ENCODE measurements around the gene GYPB. TPM values are rescaled to one million over a fixed set of nuclear protein-coding genes. Genes with fewer than 3 reads are reported as not detected.
"Not testable (repeated sequence)": the region's sequence is repeated elsewhere in the genome, so short reads cannot be mapped to it uniquely, and the experiment has no call there.

Gene GYPB
- not detected for polyA plus RNA-seq (2013, experiment 1 of 2)
- polyA plus RNA-seq (2013, experiment 2 of 2), result not detected

- H3K27me3 ChIP-seq (ENCODE audit: insufficient read depth, low read length, poor library complexity); H2BK5ac ChIP-seq (ENCODE audit: low read length); H4K8ac ChIP-seq (ENCODE audit: low read depth, low read length); H3K79me2 ChIP-seq (ENCODE audit: control insufficient read depth, insufficient read depth, low read length); H3K23ac ChIP-seq (ENCODE audit: low read length); H3K4ac ChIP-seq (ENCODE audit: low read depth, low read length); H4K5ac ChIP-seq (ENCODE audit: low read length); H3K4me2 ChIP-seq (ENCODE audit: low read length); H3K27ac ChIP-seq (ENCODE audit: low read depth, low read length); H3K4me1 ChIP-seq (ENCODE audit: control insufficient read depth, low read depth, low read length); H3K36me3 ChIP-seq (ENCODE audit: control insufficient read depth, insufficient read depth, low read length); H3K18ac ChIP-seq (ENCODE audit: low read length); H3K4me3 ChIP-seq (ENCODE audit: low read length); H2BK120ac ChIP-seq (ENCODE audit: low read depth, low read length); H2BK15ac ChIP-seq (replicated peaks; ENCODE audit: low read depth); H3K79me1 ChIP-seq (ENCODE audit: low read length); H3K56ac ChIP-seq (ENCODE audit: low read length); H3K9ac ChIP-seq (ENCODE audit: low read length); H2AK5ac ChIP-seq (ENCODE audit: low read length): not testable (repeated sequence)
- DNase-seq, result peak; percentile 14
- WGBS (ENCODE audit: extremely low coverage, insufficient coverage, low lambda C conversion rate), result no CpG with 5 or more reads among the region's 3 CpGs
Observed at GRCh38 chr4:144019277-144019676, at the start of gene GYPB. Gene GYPB, minus strand, starts transcription at chr4:144019380. Its CDS starts 93 bp downstream, at chr4:144019287.

GRCh38 chr4:144061556-144061955 lies 42.4 kb upstream of the GYPB start:
- not testable (repeated sequence) for H3K56ac ChIP-seq (ENCODE audit: low read length); H3K36me3 ChIP-seq (ENCODE audit: control insufficient read depth, insufficient read depth, low read length); H3K79me1 ChIP-seq (ENCODE audit: low read length); H2BK15ac ChIP-seq (replicated peaks; ENCODE audit: low read depth); H2AK5ac ChIP-seq (ENCODE audit: low read length); H3K27ac ChIP-seq (ENCODE audit: low read depth, low read length); H2BK5ac ChIP-seq (ENCODE audit: low read length); H2BK120ac ChIP-seq (ENCODE audit: low read depth, low read length); H3K4me3 ChIP-seq (ENCODE audit: low read length); H3K9ac ChIP-seq (ENCODE audit: low read length); H3K27me3 ChIP-seq (ENCODE audit: insufficient read depth, low read length, poor library complexity); H3K18ac ChIP-seq (ENCODE audit: low read length); DNase-seq; H3K4me2 ChIP-seq (ENCODE audit: low read length); H4K5ac ChIP-seq (ENCODE audit: low read length); H3K4me1 ChIP-seq (ENCODE audit: control insufficient read depth, low read depth, low read length); H4K8ac ChIP-seq (ENCODE audit: low read depth, low read length); H3K23ac ChIP-seq (ENCODE audit: low read length); H3K4ac ChIP-seq (ENCODE audit: low read depth, low read length); H3K79me2 ChIP-seq (ENCODE audit: control insufficient read depth, insufficient read depth, low read length)

- H3K79me1 ChIP-seq (ENCODE audit: low read length); DNase-seq; H3K9ac ChIP-seq (ENCODE audit: low read length); H4K5ac ChIP-seq (ENCODE audit: low read length); H2BK5ac ChIP-seq (ENCODE audit: low read length); H2BK15ac ChIP-seq (replicated peaks; ENCODE audit: low read depth); H3K36me3 ChIP-seq (ENCODE audit: control insufficient read depth, insufficient read depth, low read length); H3K27me3 ChIP-seq (ENCODE audit: insufficient read depth, low read length, poor library complexity); H3K23ac ChIP-seq (ENCODE audit: low read length); H3K18ac ChIP-seq (ENCODE audit: low read length); H3K4me3 ChIP-seq (ENCODE audit: low read length); H3K79me2 ChIP-seq (ENCODE audit: control insufficient read depth, insufficient read depth, low read length); H3K4me2 ChIP-seq (ENCODE audit: low read length); H3K4me1 ChIP-seq (ENCODE audit: control insufficient read depth, low read depth, low read length); H2AK5ac ChIP-seq (ENCODE audit: low read length); H3K4ac ChIP-seq (ENCODE audit: low read depth, low read length); H4K8ac ChIP-seq (ENCODE audit: low read depth, low read length); H2BK120ac ChIP-seq (ENCODE audit: low read depth, low read length); H3K56ac ChIP-seq (ENCODE audit: low read length); H3K27ac ChIP-seq (ENCODE audit: low read depth, low read length): not testable (repeated sequence)
- no CpG with 5 or more reads among the region's 3 CpGs for WGBS (ENCODE audit: extremely low coverage, insufficient coverage, low lambda C conversion rate)
Observed at GRCh38 chr4:144060234-144060859, 41.2 kb upstream of the GYPB start.

GRCh38 chr4:144056800-144057199 lies 37.6 kb upstream of the GYPB start:
- peak; percentile 12 for DNase-seq
- Histone ChIP-seq H3K4ac (ENCODE audit: low read depth, low read length) (no peak overlapping the region), H3K56ac (ENCODE audit: low read length) (no peak overlapping the region), H3K27ac (ENCODE audit: low read depth, low read length) (no peak overlapping the region), H3K4me2 (ENCODE audit: low read length) (no peak overlapping the region), H2AK5ac (ENCODE audit: low read length) (no peak overlapping the region), H3K4me1 (ENCODE audit: control insufficient read depth, low read depth, low read length) (no peaks in the 10 kb centered on the region), H3K79me1 (ENCODE audit: low read length) (no peaks in the 10 kb centered on the region), H3K4me3 (ENCODE audit: low read length) (no peak overlapping the region), H4K8ac (ENCODE audit: low read depth, low read length) (no peak overlapping the region), H3K36me3 (ENCODE audit: control insufficient read depth, insufficient read depth, low read length) (no peaks in the 10 kb centered on the region), H3K79me2 (ENCODE audit: control insufficient read depth, insufficient read depth, low read length) (no peaks in the 10 kb centered on the region), H3K9ac (ENCODE audit: low read length) (no peak overlapping the region), H3K23ac (ENCODE audit: low read length) (no peak overlapping the region), H3K18ac (ENCODE audit: low read length) (no peak overlapping the region), H2BK15ac (replicated peaks; ENCODE audit: low read depth) (no peak overlapping the region), H3K27me3 (ENCODE audit: insufficient read depth, low read length, poor library complexity) (no peaks in the 10 kb centered on the region), H2BK5ac (ENCODE audit: low read length) (no peak overlapping the region), H2BK120ac (ENCODE audit: low read depth, low read length) (no peak overlapping the region), H4K5ac (ENCODE audit: low read length) (no peak overlapping the region)
- WGBS (ENCODE audit: extremely low coverage, insufficient coverage, low lambda C conversion rate), result no CpG with 5 or more reads among the region's 4 CpGs

- H3K4ac ChIP-seq (ENCODE audit: low read depth, low read length); H3K79me1 ChIP-seq (ENCODE audit: low read length); H3K9ac ChIP-seq (ENCODE audit: low read length); H4K8ac ChIP-seq (ENCODE audit: low read depth, low read length); H3K79me2 ChIP-seq (ENCODE audit: control insufficient read depth, insufficient read depth, low read length); H3K27ac ChIP-seq (ENCODE audit: low read depth, low read length); H3K56ac ChIP-seq (ENCODE audit: low read length); H3K4me3 ChIP-seq (ENCODE audit: low read length); H3K4me2 ChIP-seq (ENCODE audit: low read length); H3K4me1 ChIP-seq (ENCODE audit: control insufficient read depth, low read depth, low read length); H2BK120ac ChIP-seq (ENCODE audit: low read depth, low read length); H2BK15ac ChIP-seq (replicated peaks; ENCODE audit: low read depth); H3K27me3 ChIP-seq (ENCODE audit: insufficient read depth, low read length, poor library complexity); H2AK5ac ChIP-seq (ENCODE audit: low read length); DNase-seq; H3K36me3 ChIP-seq (ENCODE audit: control insufficient read depth, insufficient read depth, low read length); H4K5ac ChIP-seq (ENCODE audit: low read length); H3K18ac ChIP-seq (ENCODE audit: low read length); H2BK5ac ChIP-seq (ENCODE audit: low read length); H3K23ac ChIP-seq (ENCODE audit: low read length): not testable (repeated sequence)
- no CpG with 5 or more reads among the region's 3 CpGs for WGBS (ENCODE audit: extremely low coverage, insufficient coverage, low lambda C conversion rate)
Observed at GRCh38 chr4:144055336-144055735, 36.2 kb upstream of the GYPB start.

GRCh38 chr4:144051494-144051893 lies 32.3 kb upstream of the GYPB start:
- not testable (repeated sequence) for H3K79me2 ChIP-seq (ENCODE audit: control insufficient read depth, insufficient read depth, low read length); DNase-seq; H3K79me1 ChIP-seq (ENCODE audit: low read length); H2AK5ac ChIP-seq (ENCODE audit: low read length); H3K9ac ChIP-seq (ENCODE audit: low read length); H3K27ac ChIP-seq (ENCODE audit: low read depth, low read length); H4K8ac ChIP-seq (ENCODE audit: low read depth, low read length); H4K5ac ChIP-seq (ENCODE audit: low read length); H3K4ac ChIP-seq (ENCODE audit: low read depth, low read length); H2BK5ac ChIP-seq (ENCODE audit: low read length); H3K4me2 ChIP-seq (ENCODE audit: low read length); H2BK120ac ChIP-seq (ENCODE audit: low read depth, low read length); H3K18ac ChIP-seq (ENCODE audit: low read length); H3K4me1 ChIP-seq (ENCODE audit: control insufficient read depth, low read depth, low read length); H3K56ac ChIP-seq (ENCODE audit: low read length); H3K4me3 ChIP-seq (ENCODE audit: low read length); H3K36me3 ChIP-seq (ENCODE audit: control insufficient read depth, insufficient read depth, low read length); H3K23ac ChIP-seq (ENCODE audit: low read length); H2BK15ac ChIP-seq (replicated peaks; ENCODE audit: low read depth); H3K27me3 ChIP-seq (ENCODE audit: insufficient read depth, low read length, poor library complexity)
- WGBS (ENCODE audit: extremely low coverage, insufficient coverage, low lambda C conversion rate), result no CpG with 5 or more reads among the region's 1 CpG
